Activated T-cell treated with anti-CD3 and anti-CD28 coated beads, Interleukin-2, amount 50 U/mL, for 72 hours (primary cell): ENCODE measurements around the gene PINK1. TPM values are rescaled to one million over a fixed set of nuclear protein-coding genes. Genes with fewer than 3 reads are reported as not detected.
"Not testable (repeated sequence)": the region's sequence is repeated elsewhere in the genome, so short reads cannot be mapped to it uniquely, and the experiment has no call there.

Experiments
- ATAC-seq, 2 donors: fragments of 150-1000 bp; cut with Tn5 transposase; replicated peaks in 1 of 2; 2 replicates each; pipeline ENCODE4 v1.10.0; 2021; ENCODE audit warnings: moderate library complexity in 2 of 2, mild to moderate bottlenecking in 1 of 2
- DNase-seq, 2 donors: peaks; one replicate each; pipeline ENCODE4 v3.0.0; 2021 to 2022; ENCODE audit warnings: mixed read lengths in 1 of 2
- H3K27ac Mint-ChIP-seq: one replicate; pipeline ENCODE4 v1.8.0; 2022; ENCODE audit warnings: mild to moderate bottlenecking, moderate library complexity, mixed read lengths
- H3K27me3 Mint-ChIP-seq: one replicate; pipeline ENCODE4 v1.8.0; 2022; ENCODE audit warnings: low read depth, mixed read lengths
- H3K36me3 Mint-ChIP-seq, 2 donors: one replicate each; pipeline ENCODE4 v1.8.0; 2022; ENCODE audit warnings: mixed read lengths in 2 of 2, mild to moderate bottlenecking in 1 of 2; ENCODE audit not compliant: insufficient read depth in 2 of 2
- H3K4me1 Mint-ChIP-seq: one replicate; pipeline ENCODE4 v1.8.0; 2022; ENCODE audit warnings: low read depth, mixed read lengths
- H3K4me3 Mint-ChIP-seq, 2 donors: one replicate each; pipeline ENCODE4 v1.8.0; 2022; ENCODE audit warnings: mild to moderate bottlenecking in 2 of 2, mixed read lengths in 2 of 2, moderate library complexity in 2 of 2
- H3K9me3 Mint-ChIP-seq, 2 donors: one replicate each; pipeline ENCODE4 v1.8.0; 2022; ENCODE audit warnings: mixed read lengths in 2 of 2
- total RNA-seq, 2 donors: library from RNA; stranded (reverse); gene quantifications; one replicate each; pipeline ENCODE4 v1.2.3, GENCODE V29; 2022

PINK1 gene
- total RNA-seq, 2 donors from 2014 or later, result 8.3 to 9.0 TPM

GRCh38 chr1:20661207-20662109 is 28.2 kb downstream of the PINK1 start, which contains the start of gene DDOST:
DDOST (minus strand) TSS chr1:20661369; CDS start chr1:20661350, 19 bp downstream.
- peak; percentile 96 to 97 for ATAC-seq
- peak; percentile 97 for DNase-seq
- Mint-ChIP-seq H3K4me1 (peaks cover 51% of the 10 kb centered on the region), H3K4me3 (peak within 1 kb of the TSS; percentile 88 to 99), H3K27me3 (no peaks in the 10 kb centered on the region), H3K9me3 (no peaks in the 10 kb centered on the region), H3K36me3 (peaks cover 11 to 13% of the 10 kb centered on the region in 2 donors), H3K27ac (peak within 1 kb of the TSS; percentile 86)

GRCh38 chr1:20662110-20662475 is 28.8 kb downstream of the PINK1 start:
- Mint-ChIP-seq H3K27ac (peak overlapping the region; percentile 86), H3K36me3 (peaks cover 5 to 11% of the 10 kb centered on the region in 2 donors), H3K27me3 (no peaks in the 10 kb centered on the region), H3K4me1 (peaks cover 51% of the 10 kb centered on the region), H3K4me3 (peak overlapping the region; percentile 88 to 99), H3K9me3 (peaks cover 0 to 3% of the 10 kb centered on the region in 2 donors)
- DNase-seq (no peak), ATAC-seq (no peak)

GRCh38 chr1:20663365-20663764 is 30.1 kb downstream of the PINK1 start:
- DNase-seq, result no peak
- H3K36me3 Mint-ChIP-seq, result peaks cover 5 to 11% of the 10 kb centered on the region in 2 donors

GRCh38 chr1:20663969-20664715 is 30.9 kb downstream of the PINK1 start:
- Mint-ChIP-seq H3K27me3 (no peaks in the 10 kb centered on the region), H3K4me3 (no peak overlapping the region), H3K9me3 (peaks cover 0 to 3% of the 10 kb centered on the region in 2 donors)

More at GRCh38 chr1:20663365-20663764, 30.1 kb downstream of the PINK1 start:
- Mint-ChIP-seq H3K27ac (no peak overlapping the region), H3K9me3 (peaks cover 0 to 3% of the 10 kb centered on the region in 2 donors), H3K4me3 (peak overlapping the region; percentile 38 to 99), H3K4me1 (peaks cover 40% of the 10 kb centered on the region), H3K27me3 (no peaks in the 10 kb centered on the region)
- no peak for ATAC-seq

GRCh38 chr1:20665726-20666125 is 32.5 kb downstream of the PINK1 start:
- DNase-seq (no peak), ATAC-seq (no peak)
- Mint-ChIP-seq H3K4me1 (peaks cover 16% of the 10 kb centered on the region), H3K36me3 (peaks cover 2% of the 10 kb centered on the region in 2 donors), H3K9me3 (peaks cover 0 to 3% of the 10 kb centered on the region in 2 donors), H3K4me3 (no peak overlapping the region), H3K27me3 (no peaks in the 10 kb centered on the region), H3K27ac (no peak overlapping the region)

More at GRCh38 chr1:20663969-20664715, 30.9 kb downstream of the PINK1 start:
- ATAC-seq, result no peak
- no peak for DNase-seq
- peaks cover 32% of the 10 kb centered on the region for H3K4me1 Mint-ChIP-seq
- peaks cover 5 to 11% of the 10 kb centered on the region in 2 donors for H3K36me3 Mint-ChIP-seq
- H3K27ac Mint-ChIP-seq, result no peak overlapping the region

GRCh38 chr1:20666146-20666545 is 32.9 kb downstream of the PINK1 start:
- H3K36me3 Mint-ChIP-seq, result peaks cover under 1 to 1% of the 10 kb centered on the region in 2 donors
- no peak overlapping the region for H3K4me3 Mint-ChIP-seq
- DNase-seq, result no peak
- no peak for ATAC-seq
- H3K4me1 Mint-ChIP-seq, result peaks cover 16% of the 10 kb centered on the region
- H3K27ac Mint-ChIP-seq, result no peak overlapping the region
- H3K27me3 Mint-ChIP-seq, result no peaks in the 10 kb centered on the region
- H3K9me3 Mint-ChIP-seq, result peaks cover 0 to 3% of the 10 kb centered on the region in 2 donors

GRCh38 chr1:20666804-20667203 is 33.5 kb downstream of the PINK1 start:
- H3K27me3 Mint-ChIP-seq, result no peaks in the 10 kb centered on the region
- peak; percentile 51 to 81 for ATAC-seq
- peaks cover 0 to 3% of the 10 kb centered on the region in 2 donors for H3K9me3 Mint-ChIP-seq
- no peaks in the 10 kb centered on the region for H3K36me3 Mint-ChIP-seq
- no peak overlapping the region for H3K4me3 Mint-ChIP-seq
- H3K4me1 Mint-ChIP-seq, result peaks cover 15% of the 10 kb centered on the region
- no peak overlapping the region for H3K27ac Mint-ChIP-seq
- DNase-seq, result no peak

- Mint-ChIP-seq H3K27me3 (no peaks in the 10 kb centered on the region), H3K4me3 (no peak overlapping the region), H3K4me1 (peaks cover 4% of the 10 kb centered on the region), H3K27ac (no peak overlapping the region), H3K36me3 (no peaks in the 10 kb centered on the region), H3K9me3 (peaks cover 0 to 3% of the 10 kb centered on the region in 2 donors)
- no peak for DNase-seq
- no peak for ATAC-seq
Measured at GRCh38 chr1:20668581-20668980, 35.3 kb downstream of the PINK1 start.

GRCh38 chr1:20670936-20671335 is 37.7 kb downstream of the PINK1 start:
- no peak overlapping the region for H3K27ac Mint-ChIP-seq
- H3K36me3 Mint-ChIP-seq, result no peaks in the 10 kb centered on the region
- DNase-seq, result no peak
- no peak overlapping the region for H3K4me3 Mint-ChIP-seq
- H3K9me3 Mint-ChIP-seq, result peaks cover 0 to 3% of the 10 kb centered on the region in 2 donors
- H3K4me1 Mint-ChIP-seq, result peaks cover 4% of the 10 kb centered on the region
- no peak for ATAC-seq
- H3K27me3 Mint-ChIP-seq, result peaks cover under 1% of the 10 kb centered on the region

- peaks cover 1 to 6% of the 10 kb centered on the region in 2 donors for H3K36me3 Mint-ChIP-seq
- H3K27ac Mint-ChIP-seq, result no peak overlapping the region
Measured at GRCh38 chr1:20672265-20672632, 39.0 kb downstream of the PINK1 start.

GRCh38 chr1:20673626-20674025 is 40.4 kb downstream of the PINK1 start:
- H3K9me3 Mint-ChIP-seq, DNase-seq, ATAC-seq, H3K27ac Mint-ChIP-seq, H3K4me1 Mint-ChIP-seq, H3K4me3 Mint-ChIP-seq: not testable (repeated sequence)
- Mint-ChIP-seq H3K27me3 (peaks cover 10% of the 10 kb centered on the region), H3K36me3 (peaks cover 5 to 13% of the 10 kb centered on the region in 2 donors)

More at GRCh38 chr1:20672265-20672632, 39.0 kb downstream of the PINK1 start:
- ATAC-seq (no peak), DNase-seq (no peak)
- Mint-ChIP-seq H3K4me1 (no peaks in the 10 kb centered on the region), H3K9me3 (peaks cover 1% of the 10 kb centered on the region in 2 donors), H3K4me3 (no peak overlapping the region), H3K27me3 (peaks cover 6% of the 10 kb centered on the region)

- peaks cover 10% of the 10 kb centered on the region for H3K4me1 Mint-ChIP-seq
- no peak for ATAC-seq
Measured at GRCh38 chr1:20678599-20678998, 45.3 kb downstream of the PINK1 start.

GRCh38 chr1:20680269-20680668 is 47.0 kb downstream of the PINK1 start:
- H3K4me3 Mint-ChIP-seq, result no peak overlapping the region
- DNase-seq, result no peak
- peaks cover 10% of the 10 kb centered on the region for H3K4me1 Mint-ChIP-seq
- peaks cover 4 to 9% of the 10 kb centered on the region in 2 donors for H3K9me3 Mint-ChIP-seq
- no peak for ATAC-seq
- no peak overlapping the region for H3K27ac Mint-ChIP-seq
- H3K36me3 Mint-ChIP-seq, result peaks cover 5 to 13% of the 10 kb centered on the region in 2 donors
- H3K27me3 Mint-ChIP-seq, result peaks cover 35% of the 10 kb centered on the region

More at GRCh38 chr1:20678599-20678998, 45.3 kb downstream of the PINK1 start:
- no peak for DNase-seq
- Mint-ChIP-seq H3K9me3 (peaks cover 4 to 9% of the 10 kb centered on the region in 2 donors), H3K27me3 (peaks cover 30% of the 10 kb centered on the region), H3K36me3 (peaks cover 5 to 13% of the 10 kb centered on the region in 2 donors), H3K4me3 (no peak overlapping the region), H3K27ac (no peak overlapping the region)
